K562 (cell line): ENCODE data around the gene LINC00305. TPM values are rescaled to one million over a fixed set of nuclear protein-coding genes. Genes with fewer than 3 reads are reported as not detected.

Source experiments
- ATAC-seq: fragments of 200-7000 bp; cut with Tn5 transposase; 3 replicates; pipeline ENCODE4 v1.9.1; 2020; ENCODE audit warnings: moderate library complexity
- BruUV-seq: library from RNA; stranded (reverse); fragments of 400-500 nt; replicated peaks from 2 replicates; lab custom pipeline; 2021; lab: Mats Ljungman, UMichigan
- CTCF ChIA-PET: fragments of 300-600 bp; formaldehyde crosslinking; extraction: SDS; loops from one replicate; lab custom pipeline; 2021; ENCODE audit warnings: low intra/inter-chr PET ratio; lab: Yijun Ruan, JAX
- POLR2A ChIA-PET: fragments of 300-600, 350-650 bp; sonication (Branson Sonifier 250); formaldehyde crosslinking; extraction: SDS; loops from one replicate; lab custom pipeline; 2021; ENCODE audit warnings: antibody characterized with exemption, inconsistent platforms; lab: Yijun Ruan, JAX
- DNase-seq, 4 experiments: peaks; one replicate each; pipeline versions ENCODE4 v3.0.0 to v3.0.0-alpha.2; 2011 to 2018; ENCODE audit warnings: low spot score in 3 of 4, mixed read lengths in 3 of 4; ENCODE audit errors: extremely low read depth in 1 of 4
- FAIRE-seq: peaks from 2 replicates; lab custom pipeline; 2011; peaks lifted over from hg19 to GRCh38; lab: Jason Lieb, UNC
- H2AFZ ChIP-seq: 2 replicates; pipeline ENCODE4 v1.6.0; 2011; ENCODE audit warnings: low read depth, low read length, control low read depth, inconsistent platforms
- H3K27ac ChIP-seq: fragments of 200-600 bp; 3 replicates; pipeline ENCODE4 v1.8.0; 2011; ENCODE audit warnings: low read depth, mild to moderate bottlenecking, control low read depth, inconsistent platforms, low read length, moderate library complexity, mixed read lengths; ENCODE audit errors: extremely low read depth
- H3K27me3 ChIP-seq, 2 experiments: fragments of 300-600 bp in 1 of 2; 2 replicates in 1 of 2; 3 replicates in 1 of 2; pipeline versions ENCODE4 v1.6.0 to v1.8.0; 2011; ENCODE audit warnings: inconsistent platforms in 2 of 2, low read length in 2 of 2, mild to moderate bottlenecking in 1 of 2, mixed read lengths in 1 of 2, moderate library complexity in 1 of 2; ENCODE audit not compliant: control insufficient read depth in 2 of 2, insufficient read depth in 2 of 2
- H3K36me3 ChIP-seq: fragments of 300-600 bp; 3 replicates; pipeline ENCODE4 v1.8.0; 2011; ENCODE audit warnings: mild to moderate bottlenecking, low read length, inconsistent platforms; ENCODE audit not compliant: control insufficient read depth, insufficient read depth
- H3K4me1 ChIP-seq, 2 experiments: fragments of 200-600 bp in 1 of 2; replicated peaks in 1 of 2; 2 replicates in 1 of 2; 3 replicates in 1 of 2; pipeline versions ENCODE4 v1.5.1 to v1.8.0; 2011; ENCODE audit warnings: inconsistent platforms in 2 of 2, low read length in 2 of 2, mild to moderate bottlenecking in 1 of 2, mixed read lengths in 1 of 2, moderate library complexity in 1 of 2; ENCODE audit not compliant: control insufficient read depth in 2 of 2, insufficient read depth in 2 of 2
- H3K4me2 ChIP-seq: 2 replicates; pipeline ENCODE4 v1.6.1; 2011; ENCODE audit warnings: low read length, control low read depth, inconsistent platforms, mixed read lengths; ENCODE audit not compliant: insufficient read depth
- H3K4me3 ChIP-seq: fragments of 200-600 bp; sonication (generic), shearing (Covaris generic); 2 replicates; pipeline ENCODE4 v1.5.1; 2016; ENCODE audit warnings: control low read depth, inconsistent platforms
- H3K79me2 ChIP-seq: fragments of 200-600 bp; 3 replicates; pipeline ENCODE4 v1.8.0; 2011; ENCODE audit warnings: low read length, inconsistent platforms; ENCODE audit not compliant: control insufficient read depth, insufficient read depth
- H3K9ac ChIP-seq, 2 experiments: 2 replicates each; pipeline versions ENCODE4 v1.6.0 to v1.6.1; 2011; ENCODE audit warnings: low read depth in 2 of 2, low read length in 2 of 2, control low read depth in 1 of 2, inconsistent platforms in 1 of 2, mild to moderate bottlenecking in 1 of 2, mixed read lengths in 1 of 2; ENCODE audit not compliant: insufficient read depth in 1 of 2
- H3K9me1 ChIP-seq: one replicate; pipeline ENCODE4 v1.6.0; 2011; ENCODE audit warnings: inconsistent platforms, mild to moderate bottlenecking, low read length, moderate library complexity; ENCODE audit not compliant: control insufficient read depth, insufficient read depth
- H3K9me3 ChIP-seq: replicated peaks from 2 replicates; pipeline ENCODE4 v1.5.1; 2011; ENCODE audit warnings: low read depth, low read length, inconsistent platforms; ENCODE audit not compliant: control insufficient read depth, insufficient read depth
- H4K20me1 ChIP-seq: replicated peaks from 2 replicates; pipeline ENCODE4 v1.6.1; 2011; ENCODE audit warnings: low read length, inconsistent platforms, mixed read lengths; ENCODE audit not compliant: control insufficient read depth, insufficient read depth
- CTCF ChIP-seq, 3 experiments: IDR thresholded peaks in 2 of 3; conservative IDR thresholded peaks in 1 of 3; 2 replicates each; pipeline ENCODE4 v1.5.1; 2011 to 2012; ENCODE audit warnings: low read length in 3 of 3, mild to moderate bottlenecking in 3 of 3, control low read depth in 2 of 3, improper control_type of control experiment in 1 of 3, inconsistent platforms in 1 of 3, low read depth in 1 of 3, mixed read lengths in 1 of 3, moderate library complexity in 1 of 3; ENCODE audit not compliant: insufficient read depth in 2 of 3
- MED1 ChIP-seq: sonication (generic); formaldehyde crosslinking; IDR thresholded peaks from 2 replicates; pipeline ENCODE4 v1.8.1; 2023; ENCODE audit warnings: missing genetic modification reagents, borderline replicate concordance
- RBM17 ChIP-seq: fragments of 200-400 bp; formaldehyde crosslinking; IDR thresholded peaks from 2 replicates; pipeline ENCODE4 v1.6.1; 2017; ENCODE audit warnings: low read depth, mild to moderate bottlenecking, low read length, borderline replicate concordance
- TAF1 ChIP-seq: IDR thresholded peaks from 2 replicates; pipeline ENCODE4 v1.6.1; 2011; ENCODE audit warnings: mild to moderate bottlenecking, low read length, moderate library complexity; ENCODE audit not compliant: insufficient read depth, control insufficient read depth, severe bottlenecking; ENCODE audit errors: extremely low read depth
- WGBS: fragments of 100-300 bp; shearing (Covaris generic); methylation state at CpG from one replicate; pipeline ENCODE4 v1.1.6; 2016; ENCODE audit warnings: low coverage, mixed read lengths; ENCODE audit not compliant: insufficient coverage; ENCODE audit errors: missing lambda C conversion rate; 5-methylcytosine and 5-hydroxymethylcytosine counted together
- in situ Hi-C: fragments of 300-500 bp; cut with MboI; formaldehyde crosslinking; loops from 4 replicates; pipeline ENCODE4 v1.15.0; 2018; ENCODE audit warnings: inconsistent platforms, mixed read lengths
- intact Hi-C: fragments of 100-400 bp; cut with micrococcal nuclease; formaldehyde crosslinking; loops from 2 replicates; pipeline ENCODE4 v1.14.2; 2022
- polyA plus RNA-seq, 8 experiments: library from polyadenylated mRNA; depleted of rRNA in 4 of 8; stranded (reverse) in 5 of 8; unstranded in 3 of 8; fragments of >200 nt; fragmentation: Nextera tagmentation in 2 of 8; fragmentation: Illumina TruSeq in 1 of 8; extraction: Ambion mirVana in 2 of 8; extraction: Trizol in 1 of 8; gene quantifications; 2 replicates each; pipeline versions ENCODE4 v1.2.1 to v1.2.3, GENCODE V29; 2011 to 2014; ENCODE audit warnings: inconsistent platforms in 1 of 8, missing spikeins in 1 of 8
- total RNA-seq, 7 experiments: library from RNA; depleted of rRNA in 6 of 7; stranded (reverse); fragments of >200 nt in 6 of 7; fragmentation: Illumina TruSeq in 2 of 7; extraction: Trizol in 2 of 7; gene quantifications; 2 replicates each; pipeline versions ENCODE4 v1.2.1 to v1.2.3, GENCODE V29; 2011 to 2021; ENCODE audit warnings: low replicate concordance in 1 of 7
- TF ChIP-seq, protein P1 (sequence below): fragments of 450-650 bp; formaldehyde crosslinking; IDR thresholded peaks from 2 replicates; pipeline ENCODE4 v1.4.0; 2022; ENCODE audit warnings: mild to moderate bottlenecking, moderate library complexity

The LINC00305 gene
- total and polyA plus RNA-seq, 9 of the 15 experiments (the other 6 are each of a cell fraction or from before 2014, with no cell fraction given) = not detected

DNA sequence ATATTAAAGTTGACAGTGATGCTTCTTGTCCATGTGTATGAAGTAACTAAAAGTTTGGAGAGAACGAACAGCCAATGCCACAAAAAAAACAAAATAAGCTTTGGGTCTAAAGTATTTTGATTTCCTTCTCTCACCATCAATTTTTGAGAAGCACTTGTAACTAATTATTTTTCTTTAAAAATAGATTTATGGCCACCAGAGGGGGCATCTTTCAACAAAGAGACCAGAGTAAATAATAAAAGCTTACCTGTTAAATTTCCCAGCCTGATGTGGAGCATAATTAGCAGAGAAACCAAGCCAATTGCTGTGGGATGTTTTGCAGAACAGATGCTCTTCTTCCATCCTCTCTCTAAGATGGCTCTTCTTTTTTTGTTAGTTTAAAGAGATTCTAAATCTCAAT lies 29.0 kb downstream of the LINC00305 start:
- Histone ChIP-seq H3K9me3 (no peaks in the 10 kb centered on the region), H3K27me3 (no peaks in the 10 kb centered on the region), H3K9me1 (no peaks in the 10 kb centered on the region), H3K4me2 (no peak overlapping the region), H3K9ac (no peak overlapping the region), H3K4me3 (no peak overlapping the region), H3K79me2 (no peaks in the 10 kb centered on the region), H3K36me3 (no peaks in the 10 kb centered on the region), H3K27ac (no peak overlapping the region), H2AFZ (no peak overlapping the region), H4K20me1 (no peaks in the 10 kb centered on the region), H3K4me1 (no peaks in the 10 kb centered on the region)
- POLR2A ChIA-PET = no interaction called here
- ATAC-seq (no peak), FAIRE-seq (no peak), DNase-seq (no peak)
- in situ Hi-C loops (no loop called here), intact Hi-C loops (no loop called here)
- no TSS peak for BruUV-seq
- WGBS = 17% methylated on average over 1 of the region's 1 CpG
- CTCF ChIA-PET = no interaction called here
- TF ChIP-seq MED1 (CRISPR knock-in tag) = no peak
- TF ChIP-seq, protein P1, sequence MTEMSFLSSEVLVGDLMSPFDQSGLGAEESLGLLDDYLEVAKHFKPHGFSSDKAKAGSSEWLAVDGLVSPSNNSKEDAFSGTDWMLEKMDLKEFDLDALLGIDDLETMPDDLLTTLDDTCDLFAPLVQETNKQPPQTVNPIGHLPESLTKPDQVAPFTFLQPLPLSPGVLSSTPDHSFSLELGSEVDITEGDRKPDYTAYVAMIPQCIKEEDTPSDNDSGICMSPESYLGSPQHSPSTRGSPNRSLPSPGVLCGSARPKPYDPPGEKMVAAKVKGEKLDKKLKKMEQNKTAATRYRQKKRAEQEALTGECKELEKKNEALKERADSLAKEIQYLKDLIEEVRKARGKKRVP (CRISPR knock-in tag) = no peak
- TF ChIP-seq TAF1 = no peak
- no peak for TF ChIP-seq CTCF (IDR thresholded peaks at IDR 0.05 in 2 of 3, conservative IDR thresholded peaks at IDR 0.05 in 1 of 3; ENCODE audit: insufficient read depth in 2 of 3, low read depth in 1 of 3, low read length in 3 of 3)
- TF ChIP-seq RBM17 = no peak
